GM12864 (cell line): Measurements from ENCODE around the gene STARD9.

Source experiments
- DNase-seq: peaks from one replicate; pipeline ENCODE4 v3.0.0-alpha.2; 2011; ENCODE audit warnings: low read depth
- H3K4me3 ChIP-seq: 2 replicates; pipeline ENCODE4 v1.5.1; 2011; ENCODE audit warnings: mild to moderate bottlenecking, low read depth, low read length, control low read depth
- TF ChIP-seq, protein P1 (sequence below): IDR thresholded peaks from 2 replicates; pipeline ENCODE4 v1.5.1; 2011; ENCODE audit warnings: low read depth, mild to moderate bottlenecking, moderate library complexity, low read length, control low read depth, inconsistent platforms; ENCODE audit errors: missing control alignments

STARD9 gene

DNA sequence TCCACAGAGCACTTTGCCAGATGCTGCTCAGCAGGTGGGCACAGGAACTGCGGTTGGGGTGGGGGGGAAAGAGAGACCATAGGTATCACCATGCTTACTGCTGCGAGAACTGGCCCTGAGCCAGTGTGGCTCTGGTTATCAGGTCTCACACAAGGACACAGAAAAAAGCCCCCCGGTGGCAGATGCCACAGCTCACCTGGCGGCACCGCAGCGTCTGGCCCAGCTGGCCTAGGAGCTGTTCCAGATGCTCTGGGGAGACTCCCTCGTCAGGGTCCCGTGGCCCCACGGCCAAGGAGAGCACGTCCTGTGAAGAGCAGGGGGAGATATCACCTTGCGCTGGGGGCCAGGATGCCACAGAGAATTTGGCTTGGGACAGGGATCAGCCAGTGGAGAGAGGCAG lies 150.7 kb downstream of the STARD9 start:
- DNase-seq: no peak
- TF ChIP-seq, protein P1, sequence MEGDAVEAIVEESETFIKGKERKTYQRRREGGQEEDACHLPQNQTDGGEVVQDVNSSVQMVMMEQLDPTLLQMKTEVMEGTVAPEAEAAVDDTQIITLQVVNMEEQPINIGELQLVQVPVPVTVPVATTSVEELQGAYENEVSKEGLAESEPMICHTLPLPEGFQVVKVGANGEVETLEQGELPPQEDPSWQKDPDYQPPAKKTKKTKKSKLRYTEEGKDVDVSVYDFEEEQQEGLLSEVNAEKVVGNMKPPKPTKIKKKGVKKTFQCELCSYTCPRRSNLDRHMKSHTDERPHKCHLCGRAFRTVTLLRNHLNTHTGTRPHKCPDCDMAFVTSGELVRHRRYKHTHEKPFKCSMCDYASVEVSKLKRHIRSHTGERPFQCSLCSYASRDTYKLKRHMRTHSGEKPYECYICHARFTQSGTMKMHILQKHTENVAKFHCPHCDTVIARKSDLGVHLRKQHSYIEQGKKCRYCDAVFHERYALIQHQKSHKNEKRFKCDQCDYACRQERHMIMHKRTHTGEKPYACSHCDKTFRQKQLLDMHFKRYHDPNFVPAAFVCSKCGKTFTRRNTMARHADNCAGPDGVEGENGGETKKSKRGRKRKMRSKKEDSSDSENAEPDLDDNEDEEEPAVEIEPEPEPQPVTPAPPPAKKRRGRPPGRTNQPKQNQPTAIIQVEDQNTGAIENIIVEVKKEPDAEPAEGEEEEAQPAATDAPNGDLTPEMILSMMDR: no peak
- H3K4me3 ChIP-seq: no peak overlapping the region

DNA sequence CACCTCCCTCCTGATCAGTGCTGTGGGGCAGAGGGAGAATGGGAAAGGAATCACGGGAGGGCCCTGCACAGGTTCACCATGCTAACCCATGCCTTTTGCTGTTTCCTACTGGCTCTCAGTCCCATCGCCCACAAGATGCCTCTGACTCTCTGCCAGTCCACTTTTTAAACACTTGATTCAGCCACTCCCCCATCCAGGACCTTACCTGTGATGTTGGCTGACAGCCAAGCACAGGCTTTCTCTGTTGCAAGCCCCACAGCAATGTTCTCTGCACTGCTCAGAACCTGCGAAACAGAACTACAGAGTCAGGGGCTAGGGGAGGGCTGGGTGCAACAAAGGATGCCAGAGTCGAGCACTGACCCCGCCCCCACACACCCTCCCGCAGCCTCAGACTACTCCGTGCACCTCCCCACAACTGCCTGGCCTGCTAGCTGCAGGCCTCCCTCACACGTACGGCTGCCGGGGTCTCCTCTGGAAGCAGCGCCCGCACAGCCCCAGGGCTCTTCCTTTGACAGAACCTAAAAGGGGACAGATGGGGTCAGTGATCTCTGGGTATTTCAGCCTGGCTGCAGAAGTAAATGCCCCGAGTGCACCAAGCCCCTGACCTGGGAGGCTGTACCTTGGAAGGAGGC lies 152.5 kb downstream of the STARD9 start:
- no peak for DNase-seq
- TF ChIP-seq, protein P1: no peak
- no peak overlapping the region for H3K4me3 ChIP-seq

DNA sequence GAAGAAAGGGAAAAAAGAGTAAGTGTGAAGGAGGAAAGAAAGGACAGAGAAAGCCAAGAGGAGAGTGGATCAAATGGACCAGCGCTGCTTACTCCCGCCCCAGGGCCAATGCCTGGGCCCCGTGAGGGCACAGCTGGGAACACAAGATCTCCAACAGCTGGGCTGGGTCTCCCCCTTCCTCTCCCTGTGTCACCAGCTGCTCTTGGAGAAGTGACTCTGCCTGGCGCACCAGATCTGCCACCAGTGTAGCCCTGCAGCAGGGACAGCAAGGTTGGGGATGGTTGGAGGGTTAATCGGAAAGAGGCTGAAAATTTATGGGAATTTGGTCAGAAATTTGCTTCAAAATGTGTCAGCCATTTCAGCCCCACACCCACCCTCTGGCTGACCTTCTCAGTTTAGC lies 153.2 kb downstream of the STARD9 start:
- TF ChIP-seq, protein P1: no peak
- no peak overlapping the region for H3K4me3 ChIP-seq
- DNase-seq: no peak

- TF ChIP-seq, protein P1: no peak
- H3K4me3 ChIP-seq: no peak overlapping the region
- DNase-seq: no peak
Measured at GRCh38 chr15:42728972-42729371, 153.6 kb downstream of the STARD9 start.

DNA sequence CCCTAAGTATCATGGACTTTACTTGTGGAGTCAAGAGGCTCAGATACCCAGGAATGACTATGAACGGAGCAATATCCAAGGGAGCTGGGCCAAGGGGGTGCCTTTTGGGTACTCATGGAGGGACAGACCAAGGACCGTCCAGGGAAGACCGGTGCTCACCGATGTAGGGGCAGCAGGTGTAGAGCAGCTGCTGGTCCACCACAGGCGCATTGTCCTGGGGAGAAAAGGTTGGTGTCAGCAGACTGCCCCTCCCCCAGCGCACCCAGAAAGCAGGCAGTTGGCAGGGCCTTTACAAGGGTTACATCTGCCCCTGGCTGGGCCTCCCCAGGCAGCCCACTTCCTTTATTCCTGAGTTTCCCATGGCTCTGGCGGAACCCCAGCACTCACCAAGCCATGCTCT lies 154.0 kb downstream of the STARD9 start:
- TF ChIP-seq, protein P1: no peak
- no peak overlapping the region for H3K4me3 ChIP-seq
- DNase-seq: no peak

GRCh38 chr15:42730135-42730534 lies 154.7 kb downstream of the STARD9 start:
- TF ChIP-seq, protein P1: no peak
- no peak overlapping the region for H3K4me3 ChIP-seq
- no peak for DNase-seq

GRCh38 chr15:42730536-42730935 lies 155.1 kb downstream of the STARD9 start:
- TF ChIP-seq, protein P1: no peak
- no peak for DNase-seq
- H3K4me3 ChIP-seq: no peak overlapping the region
